GM12878 (cell line): Measurements from ENCODE around the gene ZNF425.

Experiments
- ASH2L ChIP-seq: fragments of 300-600, 200-600 bp; sonication (generic); IDR thresholded peaks from 2 replicates; pipeline ENCODE4 v1.6.1; 2017; ENCODE audit warnings: low read depth, mild to moderate bottlenecking, borderline replicate concordance
- CTCF ChIP-seq, 3 experiments: IDR thresholded peaks in 2 of 3; conservative IDR thresholded peaks in 1 of 3; 2 replicates each; pipeline ENCODE4 v1.5.1; 2011; ENCODE audit warnings: low read depth in 3 of 3, low read length in 3 of 3, mild to moderate bottlenecking in 3 of 3, control low read depth in 2 of 3, moderate library complexity in 2 of 3, inconsistent platforms in 1 of 3, mixed read lengths in 1 of 3; ENCODE audit not compliant: control insufficient read depth in 2 of 3, insufficient read depth in 1 of 3; ENCODE audit errors: extremely low read depth in 1 of 3
- FOXK2 ChIP-seq: fragments of 450-650 bp; IDR thresholded peaks from 2 replicates; pipeline ENCODE4 v1.6.1; 2017; ENCODE audit warnings: mild to moderate bottlenecking, moderate library complexity
- HDAC6 ChIP-seq: fragments of 200-600 bp; sonication (generic); IDR thresholded peaks from one replicate; pipeline ENCODE4 v1.8.0; 2017; ENCODE audit warnings: antibody characterized with exemption; ENCODE audit not compliant: unreplicated experiment
- MAX ChIP-seq: IDR thresholded peaks from 2 replicates; pipeline ENCODE4 v1.6.1; 2012; ENCODE audit warnings: low read depth, low read length, improper control_type of control experiment
- MEF2A ChIP-seq: IDR thresholded peaks from 2 replicates; pipeline ENCODE4 v1.6.1; 2011; ENCODE audit warnings: low read depth, mild to moderate bottlenecking, low read length, moderate library complexity; ENCODE audit not compliant: insufficient read depth
- NKRF ChIP-seq: fragments of 450-650 bp; conservative IDR thresholded peaks from 2 replicates; pipeline ENCODE4 v1.6.1; 2017; ENCODE audit warnings: mild to moderate bottlenecking, moderate library complexity
- RFX5 ChIP-seq: IDR thresholded peaks from 2 replicates; pipeline ENCODE4 v1.6.1; 2011; ENCODE audit warnings: low read depth, low read length, improper control_type of control experiment

GRCh38 chr7:149053384-149053783 lies 72.7 kb downstream of the ZNF425 start:
- no peak for TF ChIP-seq ASH2L
- no peak for TF ChIP-seq FOXK2
- no peak for TF ChIP-seq HDAC6
- TF ChIP-seq NKRF, result no peak
- no peak for TF ChIP-seq CTCF (IDR thresholded peaks at IDR 0.05 in 2 of 3, conservative IDR thresholded peaks at IDR 0.05 in 1 of 3; ENCODE audit: control insufficient read depth in 2 of 3, extremely low read depth in 1 of 3, insufficient read depth in 1 of 3, low read depth in 3 of 3, low read length in 3 of 3)
- TF ChIP-seq RFX5, result no peak
- no peak for TF ChIP-seq MEF2A
- no peak for TF ChIP-seq MAX
